ENCODE results near the gene ARMC7. TPM values are rescaled to one million over a fixed set of nuclear protein-coding genes. Genes with fewer than 3 reads are reported as not detected.

ARMC7 gene
- total RNA-seq, 2 donors from 2014 or later: 6.7 to 7.9 TPM

DNA sequence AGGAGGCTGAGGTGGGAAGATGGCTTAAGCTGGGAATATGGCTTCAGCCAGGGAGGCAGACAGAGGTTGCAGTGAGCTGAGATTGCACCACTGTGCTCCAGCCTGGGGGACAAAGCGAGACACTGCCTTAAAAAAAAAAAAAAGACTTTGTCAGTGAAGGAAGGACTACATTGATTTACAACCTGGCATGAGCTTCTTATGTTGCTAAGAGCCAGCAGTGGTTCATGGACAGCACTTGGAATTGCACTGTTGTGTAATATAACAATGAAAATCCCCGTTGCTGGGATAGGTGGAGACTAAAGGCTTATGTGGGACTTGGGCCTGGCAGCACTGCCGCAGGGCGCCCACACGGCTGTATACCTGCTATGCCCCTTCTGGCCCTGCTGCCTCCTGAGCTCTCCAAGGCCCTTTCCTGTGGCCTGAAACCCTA, 36.1 kb upstream of the ARMC7 start:
- 72 to 89% methylated on average over 5 of the region's 5 CpGs for WGBS, 2 donors
- Histone ChIP-seq H3K9me3 (no peaks in the 10 kb centered on the region), H3K4me3 (no peak overlapping the region), H3K36me3 (replicated peaks in 1 of 2; ENCODE audit: insufficient read depth in 1 of 2, low read depth in 2 of 2) (no peaks in the 10 kb centered on the region), H3K27me3 (no peaks in the 10 kb centered on the region), H3K27ac (no peak overlapping the region), H3K4me1 (peaks cover 19% of the 10 kb centered on the region)
- no peak for ATAC-seq
- intact Hi-C loops (cut with DNase I): no loop called here
- DNase-seq: no peak
- no peak for TF ChIP-seq POLR2A (IDR thresholded peaks at IDR 0.05)
- TF ChIP-seq, protein P1, sequence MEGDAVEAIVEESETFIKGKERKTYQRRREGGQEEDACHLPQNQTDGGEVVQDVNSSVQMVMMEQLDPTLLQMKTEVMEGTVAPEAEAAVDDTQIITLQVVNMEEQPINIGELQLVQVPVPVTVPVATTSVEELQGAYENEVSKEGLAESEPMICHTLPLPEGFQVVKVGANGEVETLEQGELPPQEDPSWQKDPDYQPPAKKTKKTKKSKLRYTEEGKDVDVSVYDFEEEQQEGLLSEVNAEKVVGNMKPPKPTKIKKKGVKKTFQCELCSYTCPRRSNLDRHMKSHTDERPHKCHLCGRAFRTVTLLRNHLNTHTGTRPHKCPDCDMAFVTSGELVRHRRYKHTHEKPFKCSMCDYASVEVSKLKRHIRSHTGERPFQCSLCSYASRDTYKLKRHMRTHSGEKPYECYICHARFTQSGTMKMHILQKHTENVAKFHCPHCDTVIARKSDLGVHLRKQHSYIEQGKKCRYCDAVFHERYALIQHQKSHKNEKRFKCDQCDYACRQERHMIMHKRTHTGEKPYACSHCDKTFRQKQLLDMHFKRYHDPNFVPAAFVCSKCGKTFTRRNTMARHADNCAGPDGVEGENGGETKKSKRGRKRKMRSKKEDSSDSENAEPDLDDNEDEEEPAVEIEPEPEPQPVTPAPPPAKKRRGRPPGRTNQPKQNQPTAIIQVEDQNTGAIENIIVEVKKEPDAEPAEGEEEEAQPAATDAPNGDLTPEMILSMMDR (IDR thresholded peaks at IDR 0.05): no peak

DNA sequence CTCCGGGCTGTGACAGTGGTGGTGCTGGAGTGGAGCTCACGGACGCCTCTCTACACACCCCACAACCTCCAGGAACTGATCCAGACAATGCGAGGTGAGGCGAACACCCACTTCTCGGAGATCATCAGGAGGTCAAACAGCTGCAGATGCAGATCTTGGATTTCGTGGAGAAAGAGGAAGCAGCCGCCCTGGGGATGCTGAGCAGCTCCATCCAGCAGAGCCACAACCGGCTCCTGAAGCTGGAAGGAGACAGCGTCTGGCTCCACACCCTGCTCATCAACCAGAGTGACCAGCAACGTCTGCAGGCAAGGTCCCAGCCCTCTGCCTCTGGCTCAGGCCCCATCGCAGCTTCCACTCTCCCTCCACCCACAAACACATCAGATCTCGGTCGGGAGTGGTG, 35.2 kb upstream of the ARMC7 start:
- ATAC-seq (no peak), DNase-seq (no peak)
- TF ChIP-seq, protein P1 (IDR thresholded peaks at IDR 0.05): no peak
- no peak for TF ChIP-seq POLR2A (IDR thresholded peaks at IDR 0.05)
- WGBS, 2 donors: 75 to 80% methylated on average over 4 to 14 of the region's 14 CpGs
- intact Hi-C loops (cut with DNase I): no loop called here
- Histone ChIP-seq H3K9me3 (no peaks in the 10 kb centered on the region), H3K36me3 (replicated peaks in 1 of 2; ENCODE audit: insufficient read depth in 1 of 2, low read depth in 2 of 2) (no peaks in the 10 kb centered on the region), H3K4me3 (no peak overlapping the region), H3K27ac (no peak overlapping the region), H3K27me3 (no peaks in the 10 kb centered on the region), H3K4me1 (peaks cover 27% of the 10 kb centered on the region)

DNA sequence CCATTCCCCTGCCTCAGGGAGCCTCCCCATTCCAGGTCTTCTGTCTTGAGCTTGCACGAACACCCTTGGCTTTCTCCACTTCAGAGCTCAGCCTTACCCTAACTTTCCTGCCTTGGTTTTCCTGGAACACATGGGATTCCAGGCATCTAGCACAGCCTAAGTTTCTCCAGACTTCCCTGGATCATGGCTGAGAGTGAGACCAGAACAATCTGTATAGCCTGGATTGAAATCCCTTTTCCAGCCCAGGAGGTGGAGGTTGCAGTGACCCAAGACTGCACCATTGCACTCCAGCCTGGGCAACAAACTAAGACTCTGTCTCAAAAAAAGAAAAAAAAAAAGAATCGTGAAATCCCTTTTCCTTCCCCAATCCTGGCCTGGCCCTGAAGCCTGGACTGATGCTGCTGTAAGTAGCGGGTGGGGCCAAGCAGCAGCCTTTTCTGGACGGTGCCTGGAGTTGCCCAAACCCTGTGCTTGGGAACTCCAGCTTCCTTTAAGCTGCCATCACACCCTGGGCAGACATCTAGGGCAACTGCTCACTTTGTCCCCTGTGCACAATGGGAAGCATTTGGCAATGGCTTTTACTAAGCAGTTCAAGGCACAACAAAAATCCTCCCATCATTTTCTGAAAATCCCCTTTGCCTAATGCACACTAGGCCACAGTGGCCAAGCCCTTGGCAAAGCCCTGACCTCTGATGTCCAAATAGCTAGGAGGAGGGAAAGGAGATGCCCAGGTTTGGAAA, 34.0 kb upstream of the ARMC7 start:
- 58 to 75% methylated on average over 4 of the region's 4 CpGs for WGBS, 2 donors
- intact Hi-C loops (cut with DNase I): no loop called here
- TF ChIP-seq POLR2A (IDR thresholded peaks at IDR 0.05): no peak
- TF ChIP-seq, protein P1 (IDR thresholded peaks at IDR 0.05): no peak
- Histone ChIP-seq H3K27ac (no peak overlapping the region), H3K27me3 (no peaks in the 10 kb centered on the region), H3K36me3 (replicated peaks in 1 of 2; ENCODE audit: insufficient read depth in 1 of 2, low read depth in 2 of 2) (no peaks in the 10 kb centered on the region), H3K9me3 (no peaks in the 10 kb centered on the region), H3K4me3 (no peak overlapping the region), H3K4me1 (peaks cover 32% of the 10 kb centered on the region)
- DNase-seq: no peak
- no peak for ATAC-seq

DNA sequence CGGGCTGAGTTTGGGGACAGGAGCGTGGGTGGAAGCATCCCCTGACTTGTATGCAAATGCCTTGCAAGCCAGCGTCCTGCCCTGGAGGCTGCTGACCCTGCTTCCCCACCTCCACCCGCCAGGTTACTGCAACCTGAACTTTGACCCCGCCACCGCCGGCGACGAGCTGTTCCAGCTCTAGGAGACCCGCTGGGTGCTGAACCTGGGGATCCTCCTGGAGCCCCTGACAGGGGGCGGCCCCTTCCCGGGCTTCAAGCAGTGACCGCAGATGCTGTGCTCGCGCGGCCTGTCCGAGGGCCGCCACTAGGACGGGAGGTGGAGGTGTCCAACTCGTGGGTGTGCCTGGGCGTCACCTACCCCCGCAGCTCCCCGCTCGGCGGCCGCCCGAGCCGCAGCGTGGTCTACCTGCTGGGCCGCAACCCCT, 32.7 kb upstream of the ARMC7 start:
- Histone ChIP-seq H3K4me3 (no peak overlapping the region), H3K4me1 (peaks cover 32% of the 10 kb centered on the region), H3K27me3 (no peaks in the 10 kb centered on the region), H3K36me3 (replicated peaks in 1 of 2; ENCODE audit: insufficient read depth in 1 of 2, low read depth in 2 of 2) (no peaks in the 10 kb centered on the region), H3K9me3 (no peaks in the 10 kb centered on the region), H3K27ac (peak overlapping the region in 3 of 4 donors; percentile 74 to 78 (median 76))
- intact Hi-C loops (cut with DNase I): no loop called here
- DNase-seq: peak in 1 of 4 donors; percentile 40
- ATAC-seq: peak; percentile 28
- WGBS, 2 donors: 18 to 100% methylated on average over 1 to 29 of the region's 30 CpGs
- TF ChIP-seq, protein P1 (IDR thresholded peaks at IDR 0.05): no peak
- TF ChIP-seq POLR2A (IDR thresholded peaks at IDR 0.05): no peak

All from body of pancreas (tissue), 4 donors.